Naive B cell (primary cell): ENCODE measurements around the gene BCAS1. TPM values are rescaled to one million over a fixed set of nuclear protein-coding genes. Genes with fewer than 3 reads are reported as not detected.
"Not testable (repeated sequence)": the region's sequence is repeated elsewhere in the genome, so short reads cannot be mapped to it uniquely, and the experiment has no call there.

ENCODE experiments used
- ATAC-seq, 2 donors: fragments of 150-1000 bp; cut with Tn5 transposase; 2 replicates each; pipeline ENCODE4 v1.10.0; 2021; ENCODE audit warnings: low read depth in 2 of 2, mild to moderate bottlenecking in 2 of 2, moderate library complexity in 2 of 2
- DNase-seq: peaks from one replicate; pipeline ENCODE4 v3.0.0; 2022
- H3K27ac Mint-ChIP-seq, 6 donors: one replicate each; pipeline ENCODE4 v1.8.0; 2020 to 2022; ENCODE audit warnings: mild to moderate bottlenecking in 6 of 6, mixed read lengths in 6 of 6, moderate library complexity in 5 of 6, inconsistent platforms in 2 of 6
- H3K27me3 Mint-ChIP-seq, 3 donors: one replicate each; pipeline ENCODE4 v1.8.0; 2021 to 2022; ENCODE audit warnings: mixed read lengths in 3 of 3, mild to moderate bottlenecking in 1 of 3
- H3K36me3 Mint-ChIP-seq, 2 donors: one replicate each; pipeline ENCODE4 v1.8.0; 2020 to 2022; ENCODE audit warnings: mixed read lengths in 2 of 2, inconsistent platforms in 1 of 2, mild to moderate bottlenecking in 1 of 2
- H3K4me1 Mint-ChIP-seq, 3 donors: one replicate each; pipeline ENCODE4 v1.8.0; 2020 to 2022; ENCODE audit warnings: mixed read lengths in 3 of 3, inconsistent platforms in 1 of 3, mild to moderate bottlenecking in 1 of 3, moderate library complexity in 1 of 3
- H3K4me3 Mint-ChIP-seq, 8 donors: one replicate each; pipeline ENCODE4 v1.8.0; 2020 to 2022; ENCODE audit warnings: mild to moderate bottlenecking in 8 of 8, mixed read lengths in 8 of 8, moderate library complexity in 8 of 8, inconsistent platforms in 2 of 8
- H3K9me3 Mint-ChIP-seq, 7 donors: one replicate each; pipeline ENCODE4 v1.8.0; 2020 to 2022; ENCODE audit warnings: mixed read lengths in 7 of 7, mild to moderate bottlenecking in 5 of 7, inconsistent platforms in 2 of 7, moderate library complexity in 1 of 7
- polyA plus RNA-seq, 6 donors: library from polyadenylated mRNA; unstranded; fragments of 300-500 nt; fragmentation: Illumina TruSeq; gene quantifications; one replicate each; pipeline ENCODE4 v1.2.3, GENCODE V29; 2021; ENCODE audit warnings: low read depth in 6 of 6

BCAS1 gene
- polyA plus RNA-seq, 6 donors from 2014 or later = 0.19 to 0.23 TPM; not detected in 4

DNA sequence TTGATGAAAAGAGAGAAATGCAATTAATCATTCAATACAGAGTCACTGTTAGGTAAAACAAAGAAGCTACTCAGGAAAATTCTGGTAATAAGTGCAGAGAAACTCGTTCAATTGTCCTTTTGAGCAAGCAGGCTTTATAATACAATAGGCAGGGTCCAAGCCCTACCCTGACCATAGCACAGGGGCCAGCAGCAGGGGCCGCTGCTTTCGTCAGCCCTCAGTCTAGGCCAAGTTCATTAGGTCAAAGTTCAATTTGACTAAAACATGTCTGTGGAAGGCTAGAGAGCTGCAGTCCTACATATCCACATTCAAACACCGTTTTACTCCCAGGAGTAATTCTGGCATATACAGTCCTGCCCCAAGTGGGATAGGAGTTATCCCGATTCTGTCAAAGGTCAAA is 94.6 kb downstream of the BCAS1 start:
- H3K9me3 Mint-ChIP-seq = peaks cover 4 to 26% (median 9%) of the 10 kb centered on the region in 7 donors
- peaks cover 0 to 15% of the 10 kb centered on the region in 2 donors for H3K36me3 Mint-ChIP-seq
- ATAC-seq = no peak
- no peak for DNase-seq
- H3K27ac Mint-ChIP-seq = no peak overlapping the region
- H3K27me3 Mint-ChIP-seq = peaks cover 0 to 14% (median 5%) of the 10 kb centered on the region in 3 donors
- H3K4me1 Mint-ChIP-seq = no peaks in the 10 kb centered on the region
- H3K4me3 Mint-ChIP-seq = no peak overlapping the region

DNA sequence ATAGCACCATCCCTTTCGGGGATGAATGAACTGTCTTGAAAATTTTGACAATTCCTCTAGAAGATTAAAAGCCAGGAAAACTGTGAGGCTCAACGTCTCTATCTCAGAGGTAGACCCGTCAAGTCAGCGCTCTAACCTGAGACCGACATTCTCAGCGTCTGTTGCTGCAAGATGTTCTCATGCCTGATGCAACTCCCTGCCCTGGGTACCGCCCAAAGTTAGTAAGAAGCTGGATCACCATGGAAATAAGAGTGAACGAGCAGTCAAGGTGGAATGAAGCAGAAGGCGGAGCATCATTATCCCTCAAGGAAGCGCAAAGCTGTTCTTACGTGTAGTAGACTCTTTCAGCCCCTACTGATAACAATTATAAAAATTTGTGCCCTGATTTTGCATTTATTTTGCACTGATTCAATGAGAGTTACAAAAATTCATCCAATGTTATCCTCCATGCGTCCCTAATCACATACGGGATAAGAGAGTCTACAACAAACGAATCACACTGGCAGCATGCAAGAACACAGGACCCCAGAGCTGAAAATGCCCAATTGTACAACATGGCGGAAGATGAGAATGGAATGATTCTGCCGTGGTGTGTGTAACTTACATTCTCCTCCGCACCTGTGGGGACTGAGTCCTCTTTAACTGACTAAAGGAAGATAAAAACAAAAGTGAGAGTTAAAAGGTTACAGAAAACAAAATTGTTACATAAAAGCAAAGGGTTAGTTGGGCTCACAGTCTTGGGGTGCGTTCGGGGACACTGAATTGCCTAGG is 95.4 kb downstream of the BCAS1 start:
- no peak for ATAC-seq
- Mint-ChIP-seq H3K27me3 (peaks cover 0 to 14% (median 5%) of the 10 kb centered on the region in 3 donors), H3K27ac (no peak overlapping the region)

DNA sequence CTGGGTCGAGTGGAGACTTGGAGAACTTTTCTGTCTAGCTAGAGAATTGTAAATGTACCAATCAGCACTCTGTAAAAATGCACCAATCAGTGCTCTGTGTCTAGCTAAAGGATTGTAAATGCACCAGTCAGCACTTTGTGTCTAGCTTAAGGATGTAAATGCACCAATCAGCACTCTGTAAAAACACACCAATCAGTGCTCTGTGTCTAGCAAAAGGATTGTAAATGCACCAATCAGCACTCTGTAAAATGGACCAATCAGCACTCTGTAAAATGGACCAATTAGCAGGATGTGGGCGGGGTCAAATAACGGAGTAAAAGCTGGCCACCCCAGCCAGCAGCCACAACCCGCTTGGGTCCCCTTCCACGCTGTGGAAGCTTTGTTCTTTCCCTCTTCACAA is 96.5 kb downstream of the BCAS1 start:
- not testable (repeated sequence) for H3K27ac Mint-ChIP-seq, H3K4me1 Mint-ChIP-seq, H3K4me3 Mint-ChIP-seq, DNase-seq, ATAC-seq
- Mint-ChIP-seq H3K27me3 (peaks cover 0 to 12% (median 0%) of the 10 kb centered on the region in 3 donors), H3K36me3 (peaks cover 0 to 15% of the 10 kb centered on the region in 2 donors), H3K9me3 (peaks cover 4 to 26% (median 9%) of the 10 kb centered on the region in 7 donors)

More for the DNA sequence above, 95.4 kb downstream of the BCAS1 start:
- DNase-seq = no peak
- peaks cover 4 to 26% (median 9%) of the 10 kb centered on the region in 7 donors for H3K9me3 Mint-ChIP-seq
- H3K4me3 Mint-ChIP-seq = no peak overlapping the region
- H3K4me1 Mint-ChIP-seq = no peaks in the 10 kb centered on the region
- peaks cover 0 to 15% of the 10 kb centered on the region in 2 donors for H3K36me3 Mint-ChIP-seq

DNA sequence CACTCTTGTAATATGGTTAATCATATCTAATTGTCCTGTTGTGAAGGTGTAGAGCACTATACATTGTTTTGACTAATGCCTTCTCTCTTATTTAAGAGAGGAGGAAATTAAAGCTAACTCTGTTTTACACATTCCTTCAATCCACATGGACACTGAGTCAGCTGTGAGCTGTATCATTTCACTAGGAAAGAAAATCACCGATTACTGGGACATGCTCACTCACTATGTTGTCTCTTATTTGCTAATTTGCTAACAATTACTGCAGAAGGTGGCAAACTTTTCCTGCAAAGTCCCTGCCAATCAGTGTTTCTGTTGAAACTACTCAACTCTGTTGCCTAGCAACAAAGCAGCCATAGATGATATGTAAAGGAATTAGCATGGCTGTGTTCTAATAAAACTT is 98.2 kb downstream of the BCAS1 start:
- H3K4me1 Mint-ChIP-seq = no peaks in the 10 kb centered on the region
- H3K27ac Mint-ChIP-seq = no peak overlapping the region
- DNase-seq = no peak
- H3K4me3 Mint-ChIP-seq = no peak overlapping the region
- H3K27me3 Mint-ChIP-seq = peaks cover 0 to 8% (median 0%) of the 10 kb centered on the region in 3 donors
- ATAC-seq = no peak
- H3K9me3 Mint-ChIP-seq = peaks cover 4 to 23% (median 9%) of the 10 kb centered on the region in 7 donors
- H3K36me3 Mint-ChIP-seq = peaks cover 0 to 15% of the 10 kb centered on the region in 2 donors

DNA sequence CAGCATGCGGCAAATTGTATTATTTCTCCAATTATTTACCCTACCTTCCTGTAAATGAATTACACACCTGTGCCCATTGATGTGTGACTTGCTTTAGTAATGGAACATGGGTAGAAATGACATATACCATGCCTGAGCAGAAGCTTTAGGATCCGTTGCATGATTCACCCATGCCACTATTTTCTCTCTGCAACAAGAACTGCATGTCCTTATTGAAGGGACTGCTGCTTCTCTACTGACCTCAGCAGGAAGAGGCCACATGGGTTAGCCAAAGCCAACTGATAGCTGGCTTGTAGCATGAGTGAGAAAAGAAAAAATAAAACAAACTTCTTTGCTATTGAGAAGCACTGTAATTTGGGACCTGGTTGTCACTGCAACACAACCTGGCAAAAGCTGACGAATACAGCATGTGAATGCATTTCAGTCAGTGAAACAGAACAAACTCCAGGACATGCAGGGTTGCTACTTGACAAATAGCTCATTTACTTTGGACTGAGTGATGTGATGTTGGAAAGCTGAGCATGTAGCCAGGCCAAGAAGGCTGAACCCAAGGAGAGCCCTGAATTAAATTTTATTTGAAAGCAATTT is 99.2 kb downstream of the BCAS1 start:
- no peak for ATAC-seq
- Mint-ChIP-seq H3K4me1 (no peaks in the 10 kb centered on the region), H3K4me3 (no peak overlapping the region), H3K27ac (no peak overlapping the region), H3K9me3 (peaks cover 3 to 16% (median 4%) of the 10 kb centered on the region in 7 donors), H3K27me3 (peaks cover 0 to 14% (median 0%) of the 10 kb centered on the region in 3 donors), H3K36me3 (peaks cover 0 to 8% of the 10 kb centered on the region in 2 donors)
- no peak for DNase-seq

DNA sequence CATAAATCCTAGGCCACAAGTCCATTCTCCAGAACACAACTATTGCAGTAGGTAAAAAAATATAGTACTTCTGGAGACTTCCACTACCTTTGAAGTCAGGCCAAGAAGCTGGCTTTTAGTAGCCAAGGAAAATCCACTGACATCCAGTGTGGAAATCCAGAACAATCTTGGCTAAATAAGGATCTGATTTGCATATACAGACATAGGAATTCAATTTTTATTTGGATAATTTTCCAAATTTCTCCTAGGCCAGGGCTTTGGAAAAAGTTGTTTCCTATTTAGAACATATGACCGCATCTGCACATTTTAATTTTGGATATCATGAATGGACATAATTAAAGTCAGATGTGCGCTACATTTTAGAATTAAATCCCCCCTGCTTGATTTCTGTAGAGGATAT is 100.2 kb downstream of the BCAS1 start:
- Mint-ChIP-seq H3K36me3 (peaks cover 0 to 8% of the 10 kb centered on the region in 2 donors), H3K27me3 (peaks cover 0 to 16% (median 0%) of the 10 kb centered on the region in 3 donors), H3K4me1 (no peaks in the 10 kb centered on the region), H3K4me3 (no peak overlapping the region), H3K9me3 (peaks cover 3 to 16% (median 4%) of the 10 kb centered on the region in 7 donors), H3K27ac (no peak overlapping the region)
- no peak for DNase-seq
- ATAC-seq = no peak

DNA sequence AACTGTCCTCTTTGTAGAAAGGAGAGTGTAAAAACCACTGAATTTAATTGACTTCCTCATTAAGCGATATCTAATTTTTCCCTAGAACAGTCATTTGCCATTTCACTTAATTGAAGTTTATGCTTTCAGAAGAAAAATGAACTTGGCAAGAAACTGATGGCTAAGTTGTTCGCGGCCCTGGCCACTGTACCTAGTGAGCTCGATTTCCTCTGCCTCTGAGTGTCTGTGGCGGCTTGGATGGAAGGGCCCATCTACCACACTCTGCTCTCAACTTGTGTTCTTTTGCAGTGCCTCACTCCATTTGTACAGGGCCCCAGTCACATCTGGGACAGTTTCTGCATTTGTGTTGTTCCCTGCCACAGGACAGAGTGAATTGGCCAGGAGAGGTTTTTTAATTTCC is 102.9 kb downstream of the BCAS1 start:
- H3K27ac Mint-ChIP-seq = no peak overlapping the region
- H3K9me3 Mint-ChIP-seq = no peaks in the 10 kb centered on the region

DNA sequence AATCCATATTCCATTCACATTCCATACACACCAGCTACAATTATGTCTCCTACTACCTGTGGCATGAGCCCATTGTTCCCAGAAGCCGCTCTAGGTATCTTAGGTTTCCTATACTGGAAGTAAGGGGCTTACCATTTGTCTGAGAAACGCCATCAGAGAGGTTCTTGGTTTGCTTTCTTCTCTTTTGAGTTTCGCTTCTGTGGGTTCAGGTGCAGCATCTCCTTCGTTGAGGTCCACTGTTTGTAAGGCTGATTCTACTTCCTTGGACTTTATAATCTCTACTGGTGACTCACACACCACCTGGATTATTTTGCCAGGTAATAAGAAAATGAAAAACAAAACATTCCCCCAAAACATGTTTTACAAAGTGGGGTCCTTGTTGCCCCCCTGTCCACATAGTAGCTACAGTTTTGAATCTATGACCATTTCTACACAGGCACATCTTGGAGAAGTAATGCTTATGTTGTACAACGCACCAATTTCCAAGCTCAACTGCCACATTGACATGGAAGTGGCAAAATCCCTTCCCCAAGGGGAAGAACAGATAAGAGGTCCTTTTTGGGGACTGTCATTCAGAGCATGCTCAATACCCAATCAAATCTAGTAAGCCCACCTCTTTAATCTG is 103.5 kb downstream of the BCAS1 start:
- Mint-ChIP-seq H3K9me3 (no peaks in the 10 kb centered on the region), H3K4me1 (no peaks in the 10 kb centered on the region), H3K4me3 (no peak overlapping the region), H3K27ac (no peak overlapping the region), H3K36me3 (no peaks in the 10 kb centered on the region), H3K27me3 (peaks cover 11 to 31% (median 13%) of the 10 kb centered on the region in 3 donors)
- ATAC-seq = no peak
- DNase-seq = no peak

More for the DNA sequence above, 102.9 kb downstream of the BCAS1 start:
- ATAC-seq (no peak), DNase-seq (no peak)
- Mint-ChIP-seq H3K36me3 (no peaks in the 10 kb centered on the region), H3K4me1 (no peaks in the 10 kb centered on the region), H3K27me3 (peaks cover 7 to 28% (median 11%) of the 10 kb centered on the region in 3 donors), H3K4me3 (no peak overlapping the region)

DNA sequence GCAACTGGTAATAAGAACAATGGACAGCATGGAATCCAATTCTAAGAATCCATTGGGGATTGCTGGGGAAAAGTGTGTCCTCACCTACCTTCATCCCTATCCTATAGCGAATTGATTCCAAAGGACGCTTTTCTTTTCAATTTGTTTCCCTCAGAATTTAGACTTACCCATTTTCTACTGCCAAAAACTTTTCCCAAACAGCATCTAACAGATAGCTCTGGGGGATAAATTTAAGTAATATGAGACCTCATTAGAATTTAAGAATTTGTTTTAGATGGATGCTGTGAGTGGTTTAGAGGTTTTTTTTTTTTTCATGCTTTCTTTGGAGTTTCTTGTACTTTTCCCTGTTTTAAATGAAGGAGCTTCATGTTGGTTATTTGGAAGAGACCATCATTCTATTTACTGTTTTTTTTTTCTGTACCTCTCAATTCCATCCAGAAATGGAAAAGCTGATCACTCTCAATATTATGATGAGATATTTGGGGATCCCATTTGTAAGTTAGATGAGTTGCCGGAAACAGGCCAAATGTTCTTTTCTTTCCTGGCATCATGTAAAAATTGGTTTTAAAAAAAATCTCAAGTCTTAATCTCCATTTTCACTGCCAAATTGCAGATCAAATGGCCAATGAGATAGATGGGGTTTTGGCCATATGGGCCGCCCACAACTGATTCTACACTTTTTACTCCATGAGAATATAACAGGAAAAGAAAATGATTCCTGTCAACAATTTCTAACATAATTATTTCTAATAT is 105.7 kb downstream of the BCAS1 start:
- ATAC-seq = no peak
- no peak for DNase-seq
- peaks cover 13 to 33% (median 27%) of the 10 kb centered on the region in 3 donors for H3K27me3 Mint-ChIP-seq
- no peak overlapping the region for H3K27ac Mint-ChIP-seq
- no peak overlapping the region for H3K4me3 Mint-ChIP-seq
- H3K9me3 Mint-ChIP-seq = no peaks in the 10 kb centered on the region
- no peaks in the 10 kb centered on the region for H3K36me3 Mint-ChIP-seq
- peaks cover 0 to 4% (median 0%) of the 10 kb centered on the region in 3 donors for H3K4me1 Mint-ChIP-seq

DNA sequence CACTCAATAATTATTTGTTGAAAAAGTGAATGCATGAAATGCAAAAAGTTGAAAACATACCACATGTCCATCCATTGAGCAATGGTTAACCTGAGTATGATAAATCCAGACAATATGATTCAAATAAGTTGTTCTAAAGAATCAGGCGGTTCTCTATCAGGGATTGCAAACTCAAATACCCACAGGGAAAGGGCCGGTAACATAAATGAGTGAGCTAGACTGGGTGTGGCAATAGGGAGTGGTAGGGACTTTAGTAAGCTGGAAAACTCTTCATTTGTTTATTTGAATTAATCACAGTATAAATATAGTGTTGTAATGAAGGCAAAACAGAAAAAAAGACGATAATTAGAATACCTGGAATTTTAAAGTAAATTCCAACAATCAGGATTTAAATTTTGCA is 106.3 kb downstream of the BCAS1 start:
- H3K9me3 Mint-ChIP-seq = no peaks in the 10 kb centered on the region
- ATAC-seq (no peak), DNase-seq (no peak)
- H3K4me1 Mint-ChIP-seq = peaks cover 0 to 4% (median 0%) of the 10 kb centered on the region in 3 donors
- H3K27me3 Mint-ChIP-seq = peaks cover 18 to 31% (median 29%) of the 10 kb centered on the region in 3 donors
- no peak overlapping the region for H3K27ac Mint-ChIP-seq
- H3K4me3 Mint-ChIP-seq = no peak overlapping the region
- H3K36me3 Mint-ChIP-seq = no peaks in the 10 kb centered on the region

DNA sequence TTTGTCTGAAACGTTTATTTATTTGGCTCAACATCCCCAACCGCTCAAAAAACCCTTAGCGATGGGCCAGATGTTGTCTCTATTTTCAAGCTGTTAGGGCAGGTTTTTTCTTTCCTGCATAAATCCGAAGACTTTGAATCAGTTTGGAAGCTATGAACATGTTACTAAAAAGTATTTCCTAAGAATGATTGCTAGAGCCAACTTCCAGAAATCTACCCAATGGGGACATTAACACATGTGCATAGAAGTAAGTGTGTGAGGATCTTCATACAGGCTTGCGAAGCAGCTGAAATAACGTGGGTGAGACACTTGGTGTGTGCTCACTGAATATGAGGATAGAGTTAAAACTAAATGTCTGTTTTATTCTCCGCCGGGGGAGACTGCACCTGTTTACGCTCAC is 106.8 kb downstream of the BCAS1 start:
- Mint-ChIP-seq H3K36me3 (no peaks in the 10 kb centered on the region), H3K4me3 (no peak overlapping the region), H3K27me3 (peaks cover 18 to 31% (median 29%) of the 10 kb centered on the region in 3 donors), H3K9me3 (no peaks in the 10 kb centered on the region), H3K4me1 (peaks cover 0 to 4% (median 0%) of the 10 kb centered on the region in 3 donors), H3K27ac (no peak overlapping the region)
- DNase-seq = no peak
- no peak for ATAC-seq

DNA sequence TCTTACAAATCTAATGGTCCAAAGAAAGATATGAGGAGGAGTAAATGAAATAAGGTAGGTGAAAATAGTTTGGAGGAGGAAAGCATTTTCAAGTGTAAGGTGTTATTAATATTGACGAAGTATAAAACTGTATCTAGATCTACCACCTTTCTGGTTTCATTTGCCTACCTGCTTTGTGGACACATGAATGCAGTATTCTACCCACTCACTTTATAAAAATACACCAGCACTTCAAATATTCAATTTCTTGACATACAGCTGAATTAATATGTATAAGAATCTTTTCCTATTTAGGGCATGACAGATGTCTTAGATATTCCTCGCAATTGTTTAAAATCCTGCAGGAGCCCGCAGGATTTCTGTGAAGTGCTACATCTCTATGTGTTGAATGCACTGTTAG is 108.0 kb downstream of the BCAS1 start:
- Mint-ChIP-seq H3K27ac (no peak overlapping the region), H3K27me3 (peaks cover 18 to 31% (median 29%) of the 10 kb centered on the region in 3 donors), H3K4me3 (no peak overlapping the region), H3K9me3 (no peaks in the 10 kb centered on the region), H3K4me1 (peaks cover 0 to 4% (median 0%) of the 10 kb centered on the region in 3 donors), H3K36me3 (no peaks in the 10 kb centered on the region)
- no peak for ATAC-seq
- no peak for DNase-seq

DNA sequence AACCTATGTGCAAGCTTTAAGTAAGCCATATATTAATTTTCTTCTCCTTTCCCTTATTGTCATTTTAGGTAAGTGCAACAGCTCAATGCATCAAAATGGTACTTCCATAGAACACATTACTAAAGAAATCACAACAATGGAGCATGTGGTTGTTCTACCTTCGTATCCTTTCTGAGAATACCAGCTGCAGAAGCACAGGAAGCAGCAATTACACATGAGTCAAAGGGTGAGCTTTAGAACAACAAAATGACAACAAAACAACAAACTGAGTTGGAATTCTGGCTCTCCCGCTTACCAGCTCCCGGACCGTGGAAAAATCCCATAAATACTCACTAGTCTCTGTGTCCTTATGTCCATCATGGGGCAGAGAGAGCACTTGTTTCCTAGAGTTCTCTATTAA is 108.9 kb downstream of the BCAS1 start:
- peaks cover 26 to 31% (median 29%) of the 10 kb centered on the region in 3 donors for H3K27me3 Mint-ChIP-seq
- ATAC-seq (no peak), DNase-seq (no peak)
- H3K4me1 Mint-ChIP-seq = peaks cover 0 to 4% (median 0%) of the 10 kb centered on the region in 3 donors
- H3K4me3 Mint-ChIP-seq = no peak overlapping the region
- H3K27ac Mint-ChIP-seq = peak overlapping the region in 1 of 6 donors; percentile 21
- H3K36me3 Mint-ChIP-seq = no peaks in the 10 kb centered on the region
- peaks cover 0 to under 1% (median 0%) of the 10 kb centered on the region in 7 donors for H3K9me3 Mint-ChIP-seq
